Keratinocyte (primary cell): ENCODE measurements around the gene RHCG. TPM values are rescaled to one million over a fixed set of nuclear protein-coding genes. Genes with fewer than 3 reads are reported as not detected.

ENCODE experiments used
- DNase-seq: peaks from one replicate; pipeline ENCODE4 v3.0.0-alpha.2; 2011; ENCODE audit warnings: low read depth, missing footprints, low spot score
- FAIRE-seq: peaks from 2 replicates; lab custom pipeline; 2011; peaks lifted over from hg19 to GRCh38; lab: Jason Lieb, UNC
- H2AFZ ChIP-seq: 2 replicates; pipeline ENCODE4 v1.6.0; 2012; ENCODE audit warnings: low read length, control low read depth, inconsistent platforms; ENCODE audit not compliant: control insufficient read depth
- H3K27ac ChIP-seq: 2 replicates; pipeline ENCODE4 v1.5.1; 2011; ENCODE audit warnings: low read length; ENCODE audit not compliant: control insufficient read depth, insufficient read depth
- H3K27me3 ChIP-seq: 3 replicates; pipeline ENCODE4 v1.6.0; 2011; ENCODE audit warnings: low read length; ENCODE audit not compliant: control insufficient read depth, insufficient read depth; ENCODE audit errors: extremely low read depth
- H3K36me3 ChIP-seq, 2 experiments: 2 replicates in 1 of 2; 3 replicates in 1 of 2; pipeline ENCODE4 v1.5.1; 2011; ENCODE audit warnings: low read length in 2 of 2, mild to moderate bottlenecking in 1 of 2; ENCODE audit not compliant: control insufficient read depth in 2 of 2, insufficient read depth in 2 of 2; ENCODE audit errors: extremely low read depth in 1 of 2
- H3K4me1 ChIP-seq: 3 replicates; pipeline ENCODE4 v1.5.1; 2011; ENCODE audit warnings: low read length; ENCODE audit not compliant: control insufficient read depth, insufficient read depth; ENCODE audit errors: extremely low read depth
- H3K4me2 ChIP-seq: 3 replicates; pipeline ENCODE4 v1.6.0; 2011; ENCODE audit warnings: low read depth, low read length; ENCODE audit not compliant: control insufficient read depth, insufficient read depth; ENCODE audit errors: extremely low read depth
- H3K4me3 ChIP-seq, 3 experiments: fragments of 200-600 bp in 1 of 3; sonication (generic) in 1 of 3; 2 replicates in 2 of 3; 3 replicates in 1 of 3; pipeline ENCODE4 v1.5.1; 2011 to 2016; ENCODE audit warnings: low read length in 3 of 3, mild to moderate bottlenecking in 3 of 3, control low read depth in 2 of 3, inconsistent platforms in 1 of 3, low read depth in 1 of 3, mixed read lengths in 1 of 3, mixed run types in 1 of 3, moderate library complexity in 1 of 3; ENCODE audit not compliant: control insufficient read depth in 2 of 3, insufficient read depth in 2 of 3; ENCODE audit errors: extremely low read depth in 1 of 3
- H3K79me2 ChIP-seq: 2 replicates; pipeline ENCODE4 v1.6.0; 2012; ENCODE audit warnings: low read length; ENCODE audit not compliant: control insufficient read depth, insufficient read depth
- H3K9ac ChIP-seq: 3 replicates; pipeline ENCODE4 v1.6.0; 2011; ENCODE audit warnings: low read length; ENCODE audit not compliant: control insufficient read depth, insufficient read depth; ENCODE audit errors: extremely low read depth
- H3K9me1 ChIP-seq: 3 replicates; pipeline ENCODE4 v1.6.0; 2011; ENCODE audit warnings: low read length; ENCODE audit not compliant: control insufficient read depth, insufficient read depth; ENCODE audit errors: extremely low read depth
- H3K9me3 ChIP-seq: 2 replicates; pipeline ENCODE4 v1.5.1; 2012; ENCODE audit warnings: low read depth, low read length; ENCODE audit not compliant: control insufficient read depth
- H4K20me1 ChIP-seq: 3 replicates; pipeline ENCODE4 v1.6.0; 2011; ENCODE audit warnings: low read length; ENCODE audit not compliant: control insufficient read depth, insufficient read depth; ENCODE audit errors: extremely low read depth
- EZH2 ChIP-seq: IDR thresholded peaks from one replicate; pipeline ENCODE4 v1.6.1; 2012; ENCODE audit warnings: inconsistent platforms, mild to moderate bottlenecking, low read length, moderate library complexity
- dilution Hi-C: fragments of 300-500 bp; cut with MboI; formaldehyde crosslinking; loops from one replicate; pipeline ENCODE4 v1.7.0; 2020; ENCODE audit warnings: low sequenced_read_pairs; ENCODE audit not compliant: extremely low pct_ligation_motif_present
- polyA plus RNA-seq, 5 experiments: library from polyadenylated mRNA; depleted of rRNA in 3 of 5; stranded (reverse) in 3 of 5; stranded (forward) in 1 of 5; unstranded in 1 of 5; fragments of >200 nt; gene quantifications; 1 replicate in 1 of 5; 2 replicates in 3 of 5; 3 replicates in 1 of 5; pipeline versions ENCODE4 v1.2.1 to v1.2.3, GENCODE V29; 2011 to 2012; ENCODE audit warnings: missing spikeins in 2 of 5, low read depth in 1 of 5, low replicate concordance in 1 of 5
- TF ChIP-seq, protein P1 (sequence below), 3 experiments: IDR thresholded peaks in 1 of 3; conservative IDR thresholded peaks in 1 of 3; optimal IDR thresholded peaks in 1 of 3; 2 replicates in 2 of 3; 3 replicates in 1 of 3; pipeline versions ENCODE3 to v1.5.1; 2011; ENCODE audit warnings: low read length in 3 of 3, mild to moderate bottlenecking in 3 of 3, moderate library complexity in 2 of 3, control low read depth in 1 of 3, inconsistent platforms in 1 of 3; ENCODE audit not compliant: insufficient read depth in 2 of 3; ENCODE audit errors: extremely low read depth in 1 of 3

Gene RHCG
- polyA plus RNA-seq, 1 donor (not counting 4 experiments of a cell fraction or from before 2014, with no cell fraction given): 6.9 TPM

DNA sequence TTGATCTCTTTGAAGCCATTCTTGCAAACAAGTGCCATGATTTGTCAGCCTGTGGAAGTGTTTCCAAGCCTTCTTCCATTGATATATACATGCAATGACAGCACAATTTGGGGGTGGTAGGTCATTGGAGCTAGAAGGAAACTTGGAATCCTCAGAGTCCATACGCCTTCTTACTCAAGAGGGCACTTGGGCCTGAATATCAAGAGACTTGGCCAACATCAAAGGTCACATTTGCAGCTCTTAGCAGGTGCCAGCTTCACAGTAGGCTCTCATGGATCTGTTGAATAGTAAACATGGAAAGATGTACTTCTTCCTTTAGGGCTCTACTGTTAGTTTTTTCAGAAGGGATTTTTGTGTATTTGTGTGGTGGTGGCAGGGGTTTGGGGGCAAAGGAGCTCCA, 50.9 kb downstream of the RHCG start:
- DNase-seq: no peak
- Histone ChIP-seq H3K9me1 (no peaks in the 10 kb centered on the region), H3K9ac (no peak overlapping the region), H2AFZ (no peak overlapping the region), H3K4me1 (no peaks in the 10 kb centered on the region), H3K27me3 (peaks cover 30% of the 10 kb centered on the region), H3K4me2 (no peak overlapping the region), H3K36me3 (no peaks in the 10 kb centered on the region), H4K20me1 (no peaks in the 10 kb centered on the region), H3K27ac (no peak overlapping the region), H3K4me3 (no peak overlapping the region), H3K79me2 (no peaks in the 10 kb centered on the region), H3K9me3 (no peaks in the 10 kb centered on the region)
- FAIRE-seq: no peak
- dilution Hi-C loops: no loop called here
- no peak for TF ChIP-seq EZH2
- TF ChIP-seq, protein P1, sequence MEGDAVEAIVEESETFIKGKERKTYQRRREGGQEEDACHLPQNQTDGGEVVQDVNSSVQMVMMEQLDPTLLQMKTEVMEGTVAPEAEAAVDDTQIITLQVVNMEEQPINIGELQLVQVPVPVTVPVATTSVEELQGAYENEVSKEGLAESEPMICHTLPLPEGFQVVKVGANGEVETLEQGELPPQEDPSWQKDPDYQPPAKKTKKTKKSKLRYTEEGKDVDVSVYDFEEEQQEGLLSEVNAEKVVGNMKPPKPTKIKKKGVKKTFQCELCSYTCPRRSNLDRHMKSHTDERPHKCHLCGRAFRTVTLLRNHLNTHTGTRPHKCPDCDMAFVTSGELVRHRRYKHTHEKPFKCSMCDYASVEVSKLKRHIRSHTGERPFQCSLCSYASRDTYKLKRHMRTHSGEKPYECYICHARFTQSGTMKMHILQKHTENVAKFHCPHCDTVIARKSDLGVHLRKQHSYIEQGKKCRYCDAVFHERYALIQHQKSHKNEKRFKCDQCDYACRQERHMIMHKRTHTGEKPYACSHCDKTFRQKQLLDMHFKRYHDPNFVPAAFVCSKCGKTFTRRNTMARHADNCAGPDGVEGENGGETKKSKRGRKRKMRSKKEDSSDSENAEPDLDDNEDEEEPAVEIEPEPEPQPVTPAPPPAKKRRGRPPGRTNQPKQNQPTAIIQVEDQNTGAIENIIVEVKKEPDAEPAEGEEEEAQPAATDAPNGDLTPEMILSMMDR (optimal IDR thresholded peaks at IDR 0.05 in 1 of 3, IDR thresholded peaks at IDR 0.05 in 1 of 3, conservative IDR thresholded peaks at IDR 0.05 in 1 of 3; ENCODE audit: extremely low read depth in 1 of 3, insufficient read depth in 2 of 3, low read length in 3 of 3): no peak

DNA sequence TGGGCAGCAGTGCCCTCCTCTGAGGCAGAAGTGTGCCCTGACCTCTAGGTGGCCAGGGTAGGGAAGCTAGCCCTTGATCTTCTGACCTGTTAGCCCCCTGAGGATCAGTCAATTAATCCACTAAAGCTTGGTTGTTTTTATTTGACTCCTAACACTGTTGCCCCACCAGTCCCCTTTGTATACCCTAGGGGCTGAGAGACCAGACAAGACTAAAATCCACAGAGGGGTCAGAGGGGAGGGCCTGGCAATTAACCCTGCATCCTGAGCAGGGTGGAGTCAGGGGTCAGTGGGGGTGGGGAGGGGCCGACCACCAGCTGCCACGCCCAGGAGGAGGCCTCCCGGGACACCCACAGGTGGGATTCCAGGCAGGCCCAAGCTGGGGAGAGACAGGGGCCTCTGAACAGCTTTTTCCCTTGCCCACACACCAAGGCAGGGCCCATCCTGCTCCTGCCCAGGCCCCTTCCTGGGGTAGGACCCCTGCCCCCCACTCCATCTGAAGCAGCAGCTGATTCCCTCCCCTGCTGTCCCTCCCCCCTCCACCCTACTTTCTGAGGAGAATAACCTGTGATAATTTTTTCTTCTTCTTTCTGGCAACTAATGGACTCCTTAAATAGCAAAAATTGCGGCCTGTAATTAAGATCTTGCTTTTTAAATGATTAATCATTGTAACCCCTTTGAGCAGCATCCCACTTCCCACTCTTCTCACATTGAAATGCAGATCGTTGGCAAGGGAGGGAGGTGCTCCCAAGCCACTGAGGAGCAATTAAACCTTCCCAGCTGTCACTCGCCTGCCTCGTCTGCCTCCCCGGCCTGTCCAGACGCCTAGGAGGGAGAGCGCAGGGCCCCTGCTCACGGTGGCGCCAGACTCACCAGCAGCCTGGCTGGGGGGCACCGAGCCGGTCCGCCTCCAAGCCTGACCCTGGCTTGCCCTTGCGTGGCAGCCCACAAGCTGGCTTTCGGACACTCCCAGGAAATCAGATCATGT, 51.9 kb downstream of the RHCG start:
- dilution Hi-C loops: no loop called here
- Histone ChIP-seq H3K27ac (no peak overlapping the region), H3K4me1 (no peaks in the 10 kb centered on the region), H3K9ac (no peak overlapping the region), H3K27me3 (peaks cover 24% of the 10 kb centered on the region), H3K4me2 (no peak overlapping the region), H3K9me3 (no peaks in the 10 kb centered on the region), H2AFZ (no peak overlapping the region), H3K79me2 (no peaks in the 10 kb centered on the region), H3K9me1 (no peaks in the 10 kb centered on the region), H4K20me1 (no peaks in the 10 kb centered on the region), H3K4me3 (no peak overlapping the region), H3K36me3 (no peaks in the 10 kb centered on the region)
- DNase-seq (no peak), FAIRE-seq (no peak)
- TF ChIP-seq EZH2: no peak
- TF ChIP-seq, protein P1 (optimal IDR thresholded peaks at IDR 0.05 in 1 of 3, IDR thresholded peaks at IDR 0.05 in 1 of 3, conservative IDR thresholded peaks at IDR 0.05 in 1 of 3; ENCODE audit: extremely low read depth in 1 of 3, insufficient read depth in 2 of 3, low read length in 3 of 3): no peak
